ENCODE data around the gene KRT8.

Gene KRT8

GRCh38 chr12:52904509-52905300 lies at the start of gene KRT8:
Gene KRT8 (minus strand): TSS chr12:52905076. CDS start chr12:52904981, 95 bp downstream.
- peak; percentile 96 for DNase-seq

- no peak for DNase-seq
Measured at GRCh38 chr12:52953181-52953841, 48.4 kb upstream of the KRT8 start.

- DNase-seq: no peak
Measured at GRCh38 chr12:52952076-52952801, 47.4 kb upstream of the KRT8 start.

- DNase-seq: no peak
Measured at GRCh38 chr12:52951640-52952039, 46.8 kb upstream of the KRT8 start.

GRCh38 chr12:52951126-52951525 lies 46.2 kb upstream of the KRT8 start:
- DNase-seq: no peak

- no peak for DNase-seq
Measured at GRCh38 chr12:52950553-52950952, 45.7 kb upstream of the KRT8 start.

GRCh38 chr12:52949413-52950331 lies 44.8 kb upstream of the KRT8 start:
- peak; percentile 83 for DNase-seq

- DNase-seq: no peak
Measured at GRCh38 chr12:52947738-52948423, 43.0 kb upstream of the KRT8 start.

GRCh38 chr12:52946797-52947547 lies 42.1 kb upstream of the KRT8 start:
- DNase-seq: no peak

GRCh38 chr12:52946334-52946733 lies 41.5 kb upstream of the KRT8 start:
- DNase-seq: no peak

GRCh38 chr12:52945389-52946232 lies 40.7 kb upstream of the KRT8 start:
- DNase-seq: no peak

GRCh38 chr12:52944683-52945388 lies 40.0 kb upstream of the KRT8 start:
- no peak for DNase-seq

- no peak for DNase-seq
Measured at GRCh38 chr12:52942901-52943181, 38.0 kb upstream of the KRT8 start.

GRCh38 chr12:52942066-52942900 lies 37.4 kb upstream of the KRT8 start:
- DNase-seq: no peak

GRCh38 chr12:52929538-52929937 lies 24.7 kb upstream of the KRT8 start:
- no peak for DNase-seq

- DNase-seq: no peak
Measured at GRCh38 chr12:52927964-52928363, 23.1 kb upstream of the KRT8 start.

GRCh38 chr12:52926596-52927234 lies 21.8 kb upstream of the KRT8 start:
- no peak for DNase-seq
